ENCODE data around the gene STUM.

- TF ChIP-seq CTCF (IDR thresholded peaks at IDR 0.05; ENCODE audit: borderline replicate concordance, extremely low read depth, low read length, poor library complexity, severe bottlenecking) (no peak), EZH2 (IDR thresholded peaks at IDR 0.05; ENCODE audit: borderline replicate concordance, low read depth, low read length, severe bottlenecking) (no peak)
Observed at GRCh38 chr1:226631229-226632000, 82.9 kb downstream of the STUM start.

Data from DND-41 (cell line).